HG03060 (cell line): ENCODE measurements around the gene ZER1.
"Not testable (repeated sequence)": the region's sequence is repeated elsewhere in the genome, so short reads cannot be mapped to it uniquely, and the experiment has no call there.

Experiments used
- ATAC-seq: cut with Tn5 transposase; IDR thresholded peaks from one replicate; pipeline ENCODE4 v1.9.1; 2021; ENCODE audit warnings: low read depth, moderate number of reproducible peaks; ENCODE audit not compliant: unreplicated experiment

Gene ZER1

GRCh38 chr9:128718047-128718446 lies 53.7 kb downstream of the ZER1 start:
- ATAC-seq: no peak

GRCh38 chr9:128716581-128717254 lies 55.0 kb downstream of the ZER1 start:
- no peak for ATAC-seq

DNA sequence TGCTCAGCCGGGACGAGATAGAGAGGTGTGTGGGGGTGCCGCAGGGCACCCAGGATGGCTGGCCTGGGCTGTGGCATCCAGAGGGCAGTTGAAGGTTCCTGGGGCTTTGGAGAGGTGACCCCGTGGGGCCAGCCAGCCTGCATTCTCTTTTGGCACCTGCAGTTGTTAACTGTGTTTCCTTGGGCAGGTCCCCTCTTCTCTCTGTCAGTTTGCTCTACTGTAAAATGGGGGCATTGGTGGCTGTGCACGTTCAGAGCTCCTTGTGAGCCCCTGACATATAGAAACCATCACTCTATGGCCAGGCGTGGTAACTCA lies 56.3 kb downstream of the ZER1 start:
- ATAC-seq: no peak

- ATAC-seq: no peak
Measured at GRCh38 chr9:128714586-128715435, 56.9 kb downstream of the ZER1 start.

GRCh38 chr9:128713941-128714573 lies 57.7 kb downstream of the ZER1 start:
- no peak for ATAC-seq

- ATAC-seq: no peak
Measured at GRCh38 chr9:128713411-128713780, 58.3 kb downstream of the ZER1 start.

GRCh38 chr9:128712451-128713410 lies 59.0 kb downstream of the ZER1 start:
- no peak for ATAC-seq

DNA sequence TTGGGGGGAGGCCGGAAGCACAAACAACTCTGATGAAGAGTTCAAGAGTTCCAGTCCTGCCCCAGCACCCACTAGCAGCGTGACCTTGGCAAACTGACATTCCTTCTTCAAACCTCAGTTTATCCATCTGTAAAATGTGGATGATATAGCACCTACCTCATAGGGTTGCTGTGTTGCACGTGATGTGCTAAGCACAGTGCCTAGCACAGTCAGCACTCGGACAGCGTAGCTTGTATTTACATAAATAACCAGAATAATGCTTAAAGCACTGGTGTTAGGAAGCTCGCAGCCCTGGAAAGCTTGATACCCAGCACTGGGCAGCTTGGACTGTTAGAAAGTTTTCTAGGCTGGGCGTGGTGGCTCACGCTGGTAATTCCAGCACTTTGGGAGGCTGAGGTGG lies 64.3 kb downstream of the ZER1 start:
- ATAC-seq: no peak

DNA sequence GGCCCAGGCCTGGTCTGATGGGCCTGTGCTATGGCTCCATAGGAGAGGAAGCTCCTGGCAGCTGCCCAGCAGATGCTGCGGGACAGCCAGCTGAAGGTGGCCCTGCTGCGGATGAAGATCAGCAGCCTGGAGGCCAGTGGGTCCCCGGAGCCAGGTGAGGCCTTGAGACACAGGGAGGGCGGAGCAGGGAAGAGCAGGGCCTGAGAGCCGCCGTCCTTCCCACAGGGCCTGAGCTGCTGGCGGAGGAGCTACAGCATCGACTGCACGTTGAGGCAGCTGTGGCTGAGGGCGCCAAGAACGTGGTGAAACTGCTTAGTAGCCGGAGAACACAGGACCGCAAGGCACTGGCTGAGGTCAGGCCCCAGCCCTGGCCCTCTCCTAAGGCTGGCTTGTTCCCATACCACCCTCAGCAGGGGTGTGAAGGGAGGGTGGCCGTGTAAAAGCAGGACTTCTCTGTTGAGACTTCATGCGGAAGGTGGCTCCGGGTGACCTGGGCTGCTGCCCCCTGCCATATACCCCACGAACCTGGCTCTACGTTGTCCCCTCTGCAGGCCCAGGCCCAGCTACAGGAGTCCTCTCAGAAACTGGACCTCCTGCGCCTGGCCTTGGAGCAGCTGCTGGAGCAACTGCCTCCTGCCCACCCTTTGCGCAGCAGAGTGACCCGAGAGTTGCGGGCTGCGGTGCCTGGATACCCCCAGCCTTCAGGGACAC lies 64.9 kb downstream of the ZER1 start:
- ATAC-seq: no peak

DNA sequence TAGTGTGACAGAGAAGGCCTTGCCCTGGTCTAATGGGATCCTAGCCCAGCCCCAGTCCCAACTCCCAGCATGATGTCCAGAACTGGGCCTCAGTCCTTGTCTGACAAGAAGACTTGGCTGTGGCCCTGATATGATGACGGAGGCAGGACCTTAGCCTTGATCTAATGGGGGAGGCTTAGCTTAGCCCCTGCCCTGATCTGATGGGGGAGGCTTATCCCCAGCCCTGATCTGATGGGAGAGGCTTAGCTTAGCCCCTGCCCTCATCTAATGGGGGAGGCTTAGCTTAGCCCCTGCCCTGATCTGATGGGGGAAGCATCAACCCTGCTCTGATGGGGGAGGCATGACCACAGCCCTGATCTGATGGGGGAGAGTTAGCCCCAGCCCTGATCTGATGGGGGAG lies 65.7 kb downstream of the ZER1 start:
- no peak for ATAC-seq

- no peak for ATAC-seq
Measured at GRCh38 chr9:128705051-128705965, 66.4 kb downstream of the ZER1 start.

DNA sequence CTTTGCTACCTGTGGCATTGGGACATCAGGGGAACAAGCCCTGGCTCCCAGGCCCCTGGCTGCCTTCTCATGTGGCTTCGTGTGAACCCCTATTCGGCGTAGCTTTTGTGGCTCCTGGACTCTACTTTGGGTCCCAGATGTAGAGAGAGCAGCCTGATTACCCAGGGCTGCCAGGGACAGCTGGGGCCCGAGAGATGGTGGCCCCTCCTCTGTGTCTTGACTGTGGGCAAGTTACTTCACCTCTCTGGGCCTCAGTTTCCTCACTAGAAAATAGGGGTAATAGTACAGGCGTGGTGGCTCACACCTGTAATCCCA lies 67.4 kb downstream of the ZER1 start:
- ATAC-seq: no peak

DNA sequence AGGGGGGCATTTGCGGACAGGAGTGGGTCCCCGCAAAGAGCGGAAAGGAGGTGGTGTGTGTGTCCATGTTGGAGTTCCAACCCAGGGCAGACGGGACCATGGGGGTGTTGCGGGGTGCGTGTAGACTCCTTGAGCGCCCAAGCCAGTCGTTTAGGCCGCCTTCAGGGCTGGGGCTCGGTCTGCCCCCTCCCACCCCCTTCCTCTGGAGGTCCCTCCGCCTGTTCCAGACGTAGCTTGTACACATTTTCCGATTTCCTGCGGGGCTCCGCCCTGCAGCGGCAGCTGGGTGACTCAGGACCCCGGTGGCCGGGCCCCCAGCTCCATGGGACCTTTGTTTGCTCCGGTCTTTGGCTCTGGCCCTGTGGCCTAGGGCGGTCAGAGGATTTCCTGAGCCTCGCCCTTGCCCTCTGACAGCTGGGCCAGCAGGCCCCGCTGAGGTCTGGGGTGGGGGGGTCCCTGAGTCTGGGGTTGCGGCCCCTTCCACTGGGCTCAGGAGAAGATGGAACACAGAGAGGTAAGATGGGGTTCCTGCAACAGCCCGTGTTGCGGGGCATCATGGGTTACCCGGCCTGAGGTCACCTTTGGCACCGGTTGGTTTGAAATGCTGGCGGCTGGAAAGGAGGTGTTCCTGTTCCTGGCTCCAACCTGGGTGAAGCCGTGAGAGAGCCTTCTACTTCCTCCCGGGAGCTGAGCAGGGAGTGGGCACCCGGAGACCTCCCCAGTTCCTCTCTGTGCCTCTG lies 67.9 kb downstream of the ZER1 start:
- no peak for ATAC-seq

- ATAC-seq: no peak
Measured at GRCh38 chr9:128702949-128703615, 68.6 kb downstream of the ZER1 start.

GRCh38 chr9:128702445-128702948 lies 69.2 kb downstream of the ZER1 start, which contains the start of gene PKN3:
Gene PKN3 (plus strand): TSS chr9:128702503. CDS start chr9:128702916, 413 bp downstream.
- ATAC-seq: no peak

- ATAC-seq: no peak
Measured at GRCh38 chr9:128701227-128701854, 70.4 kb downstream of the ZER1 start.

GRCh38 chr9:128699096-128699795 lies 72.5 kb downstream of the ZER1 start:
- ATAC-seq: not testable (repeated sequence)
